Activated CD8-positive, alpha-beta memory T cell treated with anti-CD3 and anti-CD28 coated beads, Interleukin-2, amount 50 U/mL, for 48 hours (primary cell): Measurements from ENCODE around the gene COA1.
"Not testable (repeated sequence)": the region's sequence is repeated elsewhere in the genome, so short reads cannot be mapped to it uniquely, and the experiment has no call there.

Experiments
- DNase-seq: peaks from one replicate; pipeline ENCODE4 v3.0.0-alpha.2; 2020

The COA1 gene

DNA sequence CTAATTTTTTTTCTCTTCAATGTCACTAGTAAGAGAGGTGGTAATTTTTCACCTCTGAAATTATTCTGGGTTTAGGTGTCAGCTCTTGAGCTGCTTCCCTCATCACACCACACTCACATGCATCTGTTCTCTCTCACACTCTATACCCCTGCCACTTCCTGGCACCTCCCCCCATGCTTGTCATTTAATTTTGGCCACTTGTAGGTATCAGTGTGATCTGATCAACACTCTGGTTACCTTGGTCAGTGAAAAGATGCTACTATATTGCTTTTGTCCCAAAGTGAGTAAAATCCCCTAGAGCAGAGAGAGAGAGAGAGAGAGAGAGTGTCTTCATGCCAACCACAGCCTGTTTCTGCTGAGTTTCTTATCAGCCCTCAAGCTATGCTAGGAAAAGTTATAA, 103.9 kb downstream of the COA1 start:
- no peak for DNase-seq

DNA sequence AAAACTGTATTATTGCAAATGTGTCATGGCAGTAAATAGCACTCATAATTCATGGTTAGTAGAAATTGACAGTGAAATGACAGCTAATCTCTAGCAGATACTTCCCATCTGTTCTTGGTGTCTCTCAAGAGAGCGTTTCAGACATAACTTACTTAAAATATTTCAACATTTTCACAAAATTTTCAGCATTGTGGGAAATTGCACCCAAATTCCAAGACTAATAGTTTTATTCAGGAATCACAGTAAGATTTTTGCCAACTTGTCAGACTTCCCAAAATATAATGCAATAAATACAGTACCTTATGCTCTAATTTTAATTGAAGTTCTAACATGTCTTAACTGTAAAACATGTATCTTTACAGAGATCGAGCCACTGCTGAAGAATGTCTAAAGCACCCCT, 105.2 kb downstream of the COA1 start:
- no peak for DNase-seq

DNA sequence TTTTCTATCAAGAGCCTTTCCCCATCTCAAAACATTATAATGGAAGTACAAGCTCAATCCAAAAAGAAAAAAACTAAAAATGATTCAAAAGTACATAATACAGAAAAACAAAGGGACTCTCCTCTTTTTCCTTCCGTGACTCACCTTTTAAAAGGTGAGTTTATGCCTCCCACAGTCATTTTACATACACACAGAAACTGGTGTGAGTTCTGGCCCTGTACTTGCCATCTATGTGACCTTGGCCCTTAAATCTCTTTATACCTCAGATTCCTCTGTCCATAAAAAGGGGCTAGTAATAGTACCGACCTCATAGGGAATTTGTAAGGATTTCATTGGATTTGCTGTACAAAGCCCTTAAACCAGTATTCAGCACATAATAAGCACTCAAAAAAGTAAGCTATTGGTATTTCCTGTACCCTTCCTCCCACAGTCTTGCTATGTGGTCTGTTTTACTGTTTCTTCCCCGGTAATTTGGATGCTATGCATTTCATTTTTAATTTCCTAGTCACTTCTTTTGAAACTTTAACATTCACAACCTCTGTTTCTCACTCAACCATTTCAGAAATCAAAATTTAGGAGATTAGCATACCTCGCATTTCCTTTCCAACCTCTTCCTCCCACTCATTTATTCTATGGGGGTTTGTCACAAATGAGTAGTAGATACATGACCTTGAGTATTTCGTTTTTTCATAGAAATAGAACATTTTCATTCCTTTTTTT, 107.4 kb downstream of the COA1 start:
- DNase-seq = no peak

DNA sequence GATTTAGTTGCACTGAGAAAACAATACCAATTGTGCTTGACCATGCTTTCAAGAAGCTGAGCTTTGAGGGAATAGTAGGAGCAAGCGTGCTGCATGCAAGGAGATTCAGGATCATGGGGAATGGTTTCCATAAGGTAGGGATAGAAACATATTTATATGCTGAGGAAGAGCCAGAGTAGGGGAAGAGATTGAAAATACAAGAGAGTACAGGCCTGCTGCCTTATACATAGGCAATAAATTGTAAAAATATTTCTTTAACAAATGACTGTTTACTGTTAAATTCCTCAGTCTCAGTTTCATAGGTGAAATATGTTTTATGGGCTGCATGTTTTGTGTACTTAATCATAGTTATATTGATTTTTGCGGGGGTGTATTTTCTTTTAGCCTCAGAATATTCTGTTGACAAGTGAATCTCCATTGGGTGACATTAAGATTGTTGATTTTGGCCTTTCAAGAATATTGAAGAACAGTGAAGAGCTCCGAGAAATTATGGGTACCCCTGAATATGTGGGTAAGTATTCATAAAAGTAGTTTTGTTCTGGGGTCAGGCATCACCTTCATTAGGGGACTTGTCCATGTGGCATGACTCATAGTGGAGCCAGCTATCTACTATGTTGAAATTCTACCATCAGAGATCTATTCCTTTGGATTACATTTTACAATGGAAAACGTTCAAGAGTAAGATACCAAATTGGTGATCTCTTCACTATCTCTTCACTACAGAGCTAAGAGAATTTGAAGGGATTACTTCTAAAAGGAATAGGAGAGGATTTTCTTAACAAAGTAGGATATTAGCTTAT, 109.9 kb downstream of the COA1 start:
- no peak for DNase-seq

DNA sequence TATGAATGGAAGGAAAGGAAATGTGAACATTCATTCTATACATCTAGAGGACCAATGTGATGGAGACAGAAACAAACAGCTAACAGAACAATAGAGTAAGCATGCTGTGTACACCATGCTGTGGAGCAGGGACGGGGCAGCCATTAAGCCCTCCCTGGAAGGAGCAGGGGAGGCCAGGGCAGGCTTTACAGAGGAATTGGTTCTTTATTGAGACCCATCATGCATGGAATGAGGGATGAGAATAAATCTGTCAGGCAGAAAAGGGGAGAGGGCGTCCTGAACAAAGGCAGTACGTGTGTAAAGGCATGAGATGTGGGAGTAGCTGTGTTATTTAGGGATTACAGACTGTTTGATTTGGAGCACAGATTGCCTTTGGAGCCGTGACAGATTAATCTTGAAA, 111.2 kb downstream of the COA1 start:
- no peak for DNase-seq

DNA sequence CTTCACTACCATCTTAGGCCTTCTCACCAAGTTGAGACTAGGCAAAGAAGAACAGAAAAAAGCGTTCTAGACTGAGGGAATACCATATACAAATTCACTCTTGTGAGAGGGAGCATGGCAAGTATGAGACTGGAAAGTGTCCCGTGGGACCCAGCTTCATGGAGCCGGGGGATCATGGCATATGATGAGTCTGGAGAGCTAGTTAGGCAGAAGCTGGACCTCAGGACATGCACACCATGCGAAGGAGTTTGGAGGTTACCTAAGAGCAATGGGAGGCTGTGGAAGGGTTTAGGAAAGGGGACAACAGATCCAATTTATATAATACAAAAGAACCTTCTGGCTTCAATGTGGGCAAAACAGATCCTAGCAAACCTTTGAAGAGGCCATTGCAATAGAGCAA, 112.3 kb downstream of the COA1 start:
- no peak for DNase-seq

DNA sequence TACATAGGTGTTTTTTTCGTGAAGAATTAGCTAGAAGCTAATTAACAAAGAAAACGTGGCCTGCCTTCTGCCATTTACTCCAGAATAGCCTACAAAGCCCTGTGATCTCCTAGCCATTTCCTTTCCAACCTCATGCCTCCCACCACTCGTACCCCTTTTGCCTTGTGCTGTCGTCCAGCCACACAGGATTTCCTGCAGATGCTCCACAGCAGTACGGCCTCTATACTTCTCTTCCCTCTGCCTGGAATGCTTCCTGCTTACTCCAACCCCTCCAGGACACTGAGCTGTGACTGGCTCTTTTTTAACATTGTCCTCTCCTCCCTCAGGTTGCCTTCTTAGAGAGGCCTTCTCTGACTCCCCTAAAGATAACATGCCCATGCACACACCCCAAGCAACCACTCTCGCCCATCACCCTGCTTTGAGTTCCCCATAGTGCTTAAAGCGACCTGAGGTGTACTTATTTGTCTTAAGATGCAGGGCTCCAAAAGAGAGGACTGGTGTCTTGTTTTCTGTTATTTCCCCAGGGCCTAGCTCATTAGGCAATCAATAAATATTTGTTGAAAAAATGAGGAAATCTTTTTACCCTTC, 113.7 kb downstream of the COA1 start:
- DNase-seq = no peak

DNA sequence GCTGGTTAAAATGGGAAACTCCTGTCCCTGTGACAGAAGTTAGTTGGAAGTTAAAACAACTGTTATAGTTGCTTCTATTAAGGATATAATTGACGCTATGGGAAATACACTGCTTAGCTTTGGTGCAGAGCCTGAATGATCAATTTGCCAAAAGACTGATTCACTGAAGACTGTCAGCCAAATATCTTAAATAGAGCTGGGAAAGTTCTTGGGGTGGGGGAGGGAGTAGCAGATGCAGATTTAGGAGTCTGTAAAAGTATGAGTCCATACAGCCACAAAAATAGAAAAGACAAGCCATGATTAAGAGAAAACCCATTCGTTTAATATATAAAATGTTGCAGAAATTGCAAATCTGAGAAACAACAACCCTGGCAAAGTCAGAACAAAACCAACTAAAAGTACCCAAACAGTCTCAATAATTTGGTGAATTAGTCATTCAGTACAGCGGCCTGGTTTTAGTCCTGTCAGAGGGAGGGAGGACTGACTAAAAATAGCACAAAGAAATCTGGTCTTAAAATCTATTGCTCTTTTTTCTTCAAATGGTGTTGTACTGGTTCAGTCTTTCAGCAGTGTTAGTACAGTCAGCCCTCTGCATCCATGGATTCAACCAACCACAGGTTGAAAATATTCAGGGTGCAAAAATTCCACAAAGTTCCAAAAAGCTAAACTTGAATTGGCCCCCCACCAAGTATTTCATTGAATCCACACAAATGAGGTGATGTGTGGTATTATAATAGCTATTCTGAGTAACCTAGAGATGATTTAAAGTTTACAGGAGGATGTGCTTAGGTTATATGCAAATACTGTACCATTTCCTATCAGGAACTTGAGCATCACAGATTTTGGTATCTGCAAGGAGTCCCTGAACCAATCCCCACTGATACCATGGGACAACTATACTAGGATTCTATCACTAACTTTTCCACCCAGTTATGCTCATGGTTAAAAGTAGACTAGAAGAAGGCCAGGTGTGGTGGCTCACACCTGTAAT, 116.4 kb downstream of the COA1 start:
- no peak for DNase-seq

DNA sequence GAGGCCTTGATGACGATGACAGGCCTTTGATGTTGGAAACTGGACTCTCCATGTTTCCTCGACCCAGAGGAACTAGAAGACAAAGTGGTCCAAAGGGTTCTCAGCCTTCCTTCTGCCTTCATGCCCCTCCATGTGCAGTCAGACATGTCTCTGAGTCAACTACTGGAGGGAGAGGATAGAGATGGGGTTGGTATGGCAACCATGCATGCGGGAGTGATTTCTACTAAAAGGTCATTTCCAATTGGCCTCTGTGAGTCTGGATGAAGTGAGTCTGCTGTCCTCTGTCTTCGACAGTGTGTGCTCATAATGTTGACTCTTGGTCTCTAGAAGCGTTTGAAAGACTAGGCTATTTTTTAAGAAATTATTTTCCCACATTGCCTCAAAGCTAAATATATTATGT, 117.2 kb downstream of the COA1 start:
- no peak for DNase-seq

DNA sequence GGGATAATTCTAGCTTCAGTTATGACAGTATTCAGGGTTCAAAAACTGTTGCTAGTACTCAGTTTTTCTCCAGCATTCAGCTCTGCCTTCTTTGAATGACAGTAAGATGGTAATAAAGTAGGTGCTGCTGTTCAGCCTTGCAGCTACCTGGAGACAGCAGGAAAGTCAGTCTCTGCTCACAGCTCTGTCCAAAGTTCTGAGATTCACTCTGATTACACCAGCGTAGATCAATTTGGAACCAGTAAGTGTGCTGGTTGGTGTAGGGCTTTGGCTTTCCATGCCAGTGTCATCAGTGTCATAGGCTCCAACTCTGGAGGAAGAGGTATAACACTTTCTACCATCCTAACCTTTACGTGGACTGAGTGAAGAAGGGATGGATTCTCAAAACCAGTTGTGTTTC, 120.2 kb downstream of the COA1 start:
- no peak for DNase-seq

DNA sequence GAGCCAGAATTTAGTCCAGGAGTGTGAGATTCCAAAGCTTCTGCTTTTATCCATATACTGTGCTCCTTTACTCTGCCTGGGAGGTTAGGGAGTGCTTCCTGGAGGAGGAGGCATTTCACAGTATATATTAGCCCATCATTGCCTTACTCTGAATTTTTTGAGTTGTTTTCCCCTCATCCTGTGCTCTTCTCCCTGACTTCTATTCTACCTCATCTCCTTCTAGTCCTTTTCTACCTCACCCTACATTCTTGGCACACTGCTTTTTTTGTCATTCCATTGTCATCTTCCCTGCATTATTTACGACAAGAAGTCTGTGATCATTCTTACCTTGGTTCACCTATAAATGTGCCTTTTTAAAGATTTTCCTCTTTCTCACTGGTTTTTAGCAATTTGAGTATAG, 125.1 kb downstream of the COA1 start:
- no peak for DNase-seq

DNA sequence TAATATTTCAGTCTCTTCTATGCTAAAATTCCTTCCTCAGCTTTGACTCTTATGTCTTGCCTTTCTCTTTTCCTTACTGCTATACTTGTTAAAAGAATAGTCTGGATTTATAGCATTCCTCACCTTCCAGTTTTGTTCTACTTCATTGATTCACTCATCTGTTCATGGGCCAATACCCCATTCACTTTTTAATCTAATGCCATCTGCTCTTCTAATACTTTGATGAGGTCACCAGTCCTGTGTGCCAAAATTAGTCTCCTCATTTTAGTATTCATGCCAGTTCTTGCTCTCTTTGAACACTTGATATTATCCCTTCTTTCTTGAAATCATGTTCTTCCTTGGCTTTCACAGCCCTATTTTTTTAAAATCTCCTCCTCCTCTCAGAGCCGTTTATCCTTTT, 127.1 kb downstream of the COA1 start:
- DNase-seq = no peak

DNA sequence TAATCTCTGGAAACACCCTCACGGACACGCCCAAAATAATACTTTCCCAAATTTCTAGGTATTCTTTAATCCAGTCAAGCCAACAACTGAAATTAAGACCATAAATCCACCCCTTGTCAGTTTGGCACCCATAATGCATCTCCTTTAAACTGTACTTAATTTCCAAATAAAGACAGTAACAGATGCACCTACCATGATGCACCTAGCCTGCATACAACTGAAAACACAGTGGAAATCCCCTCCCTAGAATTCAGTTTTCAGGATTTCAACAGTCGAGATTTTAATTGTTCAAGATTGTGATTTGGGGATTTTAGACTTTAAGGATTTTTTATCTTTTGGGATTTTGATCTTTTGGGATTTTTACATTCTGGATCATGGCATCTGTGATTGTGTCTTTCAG, 129.3 kb downstream of the COA1 start:
- DNase-seq = no peak

DNA sequence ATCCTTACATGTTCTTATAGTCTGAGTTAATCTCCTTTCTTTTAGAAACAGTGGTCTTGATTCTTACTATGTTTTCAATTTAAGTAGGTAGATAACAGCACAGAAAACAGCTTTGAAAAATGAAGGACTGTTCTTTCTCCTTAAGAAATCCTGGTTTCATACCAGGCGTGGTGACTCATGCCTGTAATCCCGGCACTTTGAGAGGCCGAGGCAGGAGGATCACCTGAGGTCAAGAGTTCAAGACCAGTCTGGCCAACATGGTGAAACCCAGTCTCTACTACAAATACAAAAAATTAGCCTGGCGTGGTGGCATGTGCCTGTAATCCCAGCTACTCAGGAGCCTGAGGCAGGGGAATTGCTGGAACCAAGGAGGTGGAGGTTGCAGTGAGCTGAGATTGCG, 132.9 kb downstream of the COA1 start:
- DNase-seq = not testable (repeated sequence)

DNA sequence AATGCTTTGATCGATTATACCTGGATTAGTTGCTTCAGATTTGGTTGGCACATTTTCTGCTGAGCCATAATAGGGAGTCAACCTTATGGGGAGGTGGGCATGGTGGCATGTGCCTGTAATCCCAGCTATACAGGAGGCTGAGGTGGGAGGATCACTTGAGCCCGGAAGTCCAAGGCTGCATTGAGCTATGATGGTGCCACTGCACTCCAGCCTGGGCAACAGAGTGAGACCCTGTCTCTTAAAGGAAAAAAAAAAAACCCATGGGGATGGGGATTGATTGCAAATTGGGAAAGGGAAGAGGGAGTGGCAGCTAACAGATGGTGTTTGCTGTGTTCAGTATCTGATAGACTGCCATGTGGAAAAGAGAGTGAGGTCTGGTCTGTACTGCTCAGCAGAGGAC, 135.3 kb downstream of the COA1 start:
- no peak for DNase-seq

DNA sequence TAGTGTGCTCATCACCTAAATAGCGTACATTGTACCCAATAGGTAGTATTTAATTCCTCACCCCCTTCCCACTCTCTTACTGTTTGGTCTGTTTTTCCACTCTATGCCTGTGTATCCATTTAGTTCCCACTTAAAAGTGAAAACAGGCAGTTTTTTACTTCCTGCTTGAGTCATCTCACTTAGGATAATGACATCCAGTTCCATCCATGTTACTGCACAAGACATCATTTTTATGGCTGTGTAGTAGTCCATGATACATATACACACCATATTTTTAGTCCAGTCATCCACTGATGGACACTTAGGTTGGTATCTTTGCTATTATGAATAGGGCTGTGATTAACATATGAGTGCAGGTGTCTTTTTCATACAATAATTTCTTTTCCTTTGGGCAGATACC, 136.3 kb downstream of the COA1 start:
- no peak for DNase-seq

DNA sequence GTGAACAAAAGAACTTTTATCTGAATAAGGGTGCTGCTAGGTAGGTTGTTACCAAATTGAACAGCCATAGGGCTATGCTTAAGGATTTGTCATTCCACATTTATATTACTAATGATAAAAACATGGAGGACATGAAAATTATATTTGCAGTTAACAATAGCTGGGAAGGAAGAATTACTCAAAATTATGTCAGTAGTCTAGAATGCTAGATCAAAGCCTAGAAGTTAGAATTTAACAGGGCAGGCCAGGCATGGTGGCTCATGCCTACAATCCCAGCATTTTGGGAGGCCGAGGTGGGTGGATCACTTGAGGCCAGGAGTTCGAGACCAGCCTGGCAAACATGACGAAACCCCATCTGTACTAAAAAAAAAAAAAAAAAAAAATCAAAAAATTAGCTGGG, 137.0 kb downstream of the COA1 start:
- DNase-seq = no peak

DNA sequence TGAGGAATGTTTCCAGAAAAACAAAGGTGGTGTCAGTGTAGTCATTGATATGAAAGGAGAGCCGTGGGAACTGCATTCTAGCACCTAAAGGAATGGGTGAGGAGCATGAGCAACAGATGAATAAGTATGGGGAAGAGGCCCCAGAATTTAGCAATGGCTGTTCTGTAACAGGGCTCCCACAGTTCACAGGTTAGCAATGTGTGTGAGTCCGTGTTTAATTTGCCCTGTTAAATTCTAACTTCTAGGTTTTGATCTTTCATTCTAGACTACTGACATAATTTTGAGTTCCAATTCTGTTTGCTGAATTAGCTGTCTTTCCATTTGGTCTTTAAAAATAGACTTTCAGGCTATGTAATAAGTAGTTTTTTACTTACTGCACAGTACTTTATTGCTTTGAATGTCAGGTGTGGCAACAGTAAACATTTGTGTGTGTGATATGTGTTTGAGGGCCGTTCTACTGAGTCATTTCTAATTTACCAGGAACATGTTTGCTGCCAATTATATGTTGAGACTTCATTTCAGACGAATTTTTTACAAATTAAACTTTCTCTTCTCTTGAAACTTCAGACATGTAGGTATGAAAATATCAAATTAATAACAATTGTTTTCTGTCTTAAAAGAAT, 137.7 kb downstream of the COA1 start:
- DNase-seq = no peak

DNA sequence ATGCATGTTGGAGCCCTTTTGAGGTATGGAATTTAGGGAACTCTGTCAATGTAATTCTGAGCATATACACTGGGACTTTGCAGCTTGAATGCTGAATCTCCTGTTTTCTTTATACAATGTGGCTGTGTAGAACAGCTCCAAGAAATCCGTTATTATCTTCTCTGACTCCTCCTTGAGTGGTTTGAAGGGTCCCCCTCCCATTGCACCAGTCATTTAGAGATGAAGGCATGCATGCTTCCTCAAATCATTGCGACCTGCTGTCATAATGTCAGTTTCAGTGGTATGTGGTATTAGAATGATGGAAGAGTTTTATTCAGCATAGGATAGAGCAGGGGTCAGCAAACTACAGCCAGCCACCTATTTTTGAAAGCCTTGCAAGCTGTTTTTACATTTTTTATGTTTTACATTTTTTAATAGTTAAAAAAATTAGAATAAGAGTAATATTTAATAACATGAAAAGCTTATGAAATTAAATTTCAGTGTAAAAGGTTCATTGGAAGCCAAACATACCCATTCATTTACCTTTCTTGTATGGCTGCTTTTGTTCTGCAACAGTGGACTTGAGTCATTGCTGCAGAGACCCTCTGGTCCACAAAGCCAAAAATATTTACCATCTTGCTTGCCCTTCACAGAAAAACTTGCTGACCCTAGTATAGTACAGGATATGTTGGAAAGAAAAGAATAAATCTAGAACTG, 138.3 kb downstream of the COA1 start:
- DNase-seq = no peak

DNA sequence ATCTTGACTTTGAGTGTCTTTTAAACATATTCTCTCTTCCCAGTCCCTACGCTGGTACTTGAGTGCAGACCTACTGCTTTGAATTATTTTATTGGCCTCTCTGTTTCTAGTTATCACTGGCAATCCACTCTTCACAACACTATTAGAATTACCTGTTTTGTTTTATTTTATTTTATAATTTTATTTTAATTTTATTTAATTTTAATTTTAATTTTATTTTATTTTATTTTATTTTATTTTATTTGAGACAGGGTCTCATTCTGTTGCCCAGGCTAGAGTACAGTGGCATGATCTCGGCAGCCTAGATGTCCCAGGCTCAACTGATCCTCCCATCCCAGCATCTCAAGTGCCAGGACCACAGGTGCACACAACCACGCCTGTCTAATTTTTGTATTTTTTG, 139.6 kb downstream of the COA1 start:
- no peak for DNase-seq
